ENCODE measurements around the gene CKS2. TPM values are rescaled to one million over a fixed set of nuclear protein-coding genes. Genes with fewer than 3 reads are reported as not detected.

Gene CKS2
- total and polyA plus RNA-seq, 2 of the 8 experiments (the other 6 are each of a cell fraction or from before 2014, with no cell fraction given): 337 to 689 TPM

- no peaks in the 10 kb centered on the region for H3K4me1 ChIP-seq (replicated peaks in 1 of 4; ENCODE audit: control insufficient read depth in 3 of 4, insufficient read depth in 4 of 4, low read length in 3 of 4)
- H2BK120ac ChIP-seq (replicated peaks; ENCODE audit: low read depth, low read length): no peak overlapping the region
- no peak overlapping the region for H3K14ac ChIP-seq (ENCODE audit: insufficient read length)
- H4K20me1 ChIP-seq (replicated peaks in 1 of 2; ENCODE audit: control insufficient read depth in 1 of 2, insufficient read depth in 2 of 2, low read length in 2 of 2): peaks cover 2 to 3% of the 10 kb centered on the region in 2 experiments
- H3K56ac ChIP-seq (replicated peaks; ENCODE audit: insufficient read length, low read depth, low read length): no peak overlapping the region
- H2AK5ac ChIP-seq (ENCODE audit: low read depth, low read length): no peak overlapping the region
- no peak overlapping the region for H3K9ac ChIP-seq (replicated peaks in 1 of 4; ENCODE audit: extremely low read depth in 1 of 4, low read depth in 3 of 4, low read length in 3 of 4)
- no peaks in the 10 kb centered on the region for H3K9me3 ChIP-seq (ENCODE audit: insufficient read depth in 2 of 2, low read depth in 1 of 2, low read length in 1 of 2)
- H3K27ac ChIP-seq (ENCODE audit: low read depth, low read length): no peak overlapping the region
- no peak for FAIRE-seq
- H3K27me3 ChIP-seq (replicated peaks in 1 of 4; ENCODE audit: control insufficient read depth in 3 of 4, extremely low read depth in 1 of 4, insufficient read depth in 3 of 4, low read length in 3 of 4): no peaks in the 10 kb centered on the region
- DNase-seq (ENCODE audit: low read depth in 1 of 2, low spot score in 2 of 2): no peak
- H2BK15ac ChIP-seq (ENCODE audit: low read length): no peak overlapping the region
- no peak overlapping the region for H4K8ac ChIP-seq (ENCODE audit: extremely low read depth, insufficient read depth, low read length)
- H4K91ac ChIP-seq (replicated peaks; ENCODE audit: insufficient read length, low read length): no peak overlapping the region
- H3K23ac ChIP-seq (ENCODE audit: insufficient read length): no peak overlapping the region
- 87% methylated on average over 3 of the region's 3 CpGs; no CpG with 5 or more reads in 1 of the 2 experiments for WGBS, 2 experiments (ENCODE audit: extremely low coverage in 1 of 2, insufficient coverage in 1 of 2, insufficient read length in 1 of 2, insufficient replicate concordance in 2 of 2, low coverage in 1 of 2, low lambda C conversion rate in 2 of 2, missing lambda C conversion rate in 1 of 2)
- no peak overlapping the region for H2BK12ac ChIP-seq (ENCODE audit: low read depth, low read length)
- no peak overlapping the region for H2AFZ ChIP-seq (ENCODE audit: low read length)
- H4K5ac ChIP-seq (ENCODE audit: insufficient read length, low read depth, low read length): no peak overlapping the region
- H2BK20ac ChIP-seq (ENCODE audit: low read length): no peak overlapping the region
- H3K18ac ChIP-seq (ENCODE audit: extremely low read depth, low read length): no peak overlapping the region
- no peak overlapping the region for H3K4ac ChIP-seq (replicated peaks; ENCODE audit: insufficient read length, low read depth, low read length)
- H3K79me2 ChIP-seq (ENCODE audit: control insufficient read depth in 1 of 2, insufficient read depth in 2 of 2, low read length in 2 of 2): peaks cover 9 to 55% of the 10 kb centered on the region in 2 experiments
- no peak overlapping the region for H3K4me3 ChIP-seq (ENCODE audit: extremely low read depth in 1 of 4, insufficient read depth in 2 of 4, low read depth in 3 of 4, low read length in 4 of 4)
- CTCF ChIA-PET (ENCODE audit: partially characterized antibody): no interaction called here
- H3K23me2 ChIP-seq (ENCODE audit: low read depth, low read length): no peaks in the 10 kb centered on the region
- no peak overlapping the region for H2BK5ac ChIP-seq (ENCODE audit: low read depth, low read length)
- H3K4me2 ChIP-seq (ENCODE audit: insufficient read depth in 1 of 2, low read depth in 2 of 2, low read length in 2 of 2): no peak overlapping the region
- POLR2A ChIA-PET (ENCODE audit: partially characterized antibody): interaction anchor here (0.9 to 4.3 kb wide), 8 partner anchors 8 to 204 kb away, joined by 3 to 30 read pairs (median 6); partner anchors contain the start of genes CKS2 and SECISBP2
- H3K36me3 ChIP-seq (ENCODE audit: control insufficient read depth in 2 of 4, insufficient read depth in 4 of 4, low read length in 3 of 4): peaks cover 0 to 71% (median 34%) of the 10 kb centered on the region in 4 experiments
- TF ChIP-seq KDM1A (IDR thresholded peaks at IDR 0.05; ENCODE audit: borderline replicate concordance, low read length): no peak
- no peak for TF ChIP-seq SP4 (IDR thresholded peaks at IDR 0.05; ENCODE audit: low read length)
- TF ChIP-seq GABPA (IDR thresholded peaks at IDR 0.05; ENCODE audit: borderline replicate concordance, insufficient read depth, low read length): no peak
- TF ChIP-seq CBX8 (IDR thresholded peaks at IDR 0.05; ENCODE audit: borderline replicate concordance, low read depth, low read length): no peak
- TF ChIP-seq RBBP5 (IDR thresholded peaks at IDR 0.05; ENCODE audit: borderline replicate concordance, low read depth, low read length): no peak
- no peak for TF ChIP-seq USF2 (IDR thresholded peaks at IDR 0.05; ENCODE audit: low read length)
- TF ChIP-seq KDM5A (IDR thresholded peaks at IDR 0.05; ENCODE audit: low read length): no peak
- no peaks in the 10 kb centered on the region for H3K79me1 ChIP-seq (ENCODE audit: low read depth, low read length)
Observed at GRCh38 chr9:89325733-89326132, 14.7 kb downstream of the CKS2 start.

All from H1 (cell line).